ENCODE data around the gene KRT9. TPM values are rescaled to one million over a fixed set of nuclear protein-coding genes. Genes with fewer than 3 reads are reported as not detected.
A peak's percentile ranks its signal among the peaks of the same experiment; 100 is the strongest.
"Not testable (repeated sequence)": the region's sequence is repeated elsewhere in the genome, so short reads cannot be mapped to it uniquely, and the experiment has no call there.

Gene KRT9
- total and polyA plus RNA-seq, 3 experiments from 2014 or later: not detected

DNA sequence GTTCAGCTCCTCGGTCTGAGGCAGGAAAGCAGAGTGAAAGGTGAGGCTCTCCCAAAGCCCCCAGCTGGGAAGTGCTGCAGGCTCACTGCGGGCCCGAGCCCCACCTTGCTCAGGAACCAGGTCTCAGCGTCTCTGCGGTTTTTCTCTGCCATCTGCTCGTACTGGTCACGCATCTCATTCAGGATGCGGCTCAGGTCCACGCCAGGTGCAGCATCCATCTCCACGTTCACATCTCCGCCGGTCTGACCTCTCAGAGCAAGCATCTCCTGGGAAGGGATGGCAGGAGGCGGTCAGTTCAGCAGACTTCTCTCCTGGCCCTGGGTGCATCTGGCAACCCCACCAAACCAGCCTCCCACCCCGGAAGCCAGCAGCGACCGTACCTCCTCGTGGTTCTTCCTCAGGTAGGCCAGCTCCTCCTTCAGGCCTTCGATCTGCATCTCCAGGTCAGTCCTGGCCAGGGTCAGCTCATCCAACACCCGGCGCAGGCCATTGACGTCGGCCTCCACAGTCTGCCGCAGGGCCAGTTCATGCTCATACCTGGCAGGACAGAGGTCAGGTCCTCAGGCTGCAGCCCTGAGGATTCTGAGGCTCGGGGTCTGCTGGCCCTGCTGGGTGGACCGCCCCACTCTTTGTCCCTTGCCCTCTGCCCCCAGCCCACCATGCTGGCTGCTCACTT lies 39.2 kb upstream of the KRT9 start:
- H3K9me3 ChIP-seq (ENCODE audit: low read length): no peaks in the 10 kb centered on the region
- H3K36me3 ChIP-seq (ENCODE audit: insufficient read depth, low read length): no peaks in the 10 kb centered on the region
- H3K27me3 ChIP-seq (ENCODE audit: insufficient read depth, low read length, poor library complexity, severe bottlenecking): no peaks in the 10 kb centered on the region
- DNase-seq: no peak
- no peak overlapping the region for H3K27ac ChIP-seq (ENCODE audit: low read depth, low read length)
- Mint-ChIP-seq H3K4me3 (no peak overlapping the region), H3K36me3 (peaks cover 0 to 11% (median 0%) of the 10 kb centered on the region in 3 donors), H3K27ac (peak overlapping the region in 1 of 8 donors; percentile 51), H3K27me3 (peaks cover 12 to 34% of the 10 kb centered on the region in 2 donors), H3K9me3 (peaks cover 13 to 16% (median 14%) of the 10 kb centered on the region in 5 donors), H3K4me1 (no peaks in the 10 kb centered on the region)
- H3K4me3 ChIP-seq (ENCODE audit: low read length): no peak overlapping the region
- ChIA-PET CTCF (no interaction called here), POLR2A (no interaction called here)
- no peaks in the 10 kb centered on the region for H3K4me1 ChIP-seq (ENCODE audit: insufficient read depth, low read length)

DNA sequence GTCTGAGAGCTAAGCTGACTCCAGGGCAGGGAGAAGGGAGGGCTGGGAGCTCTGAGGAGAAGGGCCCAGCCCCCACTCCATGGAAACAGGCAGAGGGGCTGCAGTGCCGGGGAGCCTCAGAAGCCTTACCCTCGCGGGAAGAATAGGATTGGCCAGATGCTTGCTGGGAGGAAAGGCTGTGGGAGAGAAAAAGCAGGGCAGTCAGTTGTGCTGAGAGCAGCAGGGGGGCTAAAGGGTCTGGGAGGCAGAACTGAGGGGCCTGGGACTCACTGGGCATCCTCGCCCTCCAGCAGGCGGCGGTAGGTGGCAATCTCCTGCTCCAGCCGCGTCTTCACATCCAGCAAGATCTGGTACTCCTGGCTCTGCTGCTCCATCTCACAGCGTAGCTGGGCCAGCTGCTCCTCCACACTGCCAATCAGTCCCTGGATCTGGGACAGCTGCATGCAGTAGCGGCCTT lies 38.2 kb upstream of the KRT9 start:
- H3K4me1 Mint-ChIP-seq, POLR2A ChIA-PET: not testable (repeated sequence)

GRCh38 chr17:41606930-41607329 lies 35.1 kb upstream of the KRT9 start:
- Mint-ChIP-seq H3K27me3 (peaks cover 22 to 49% of the 10 kb centered on the region in 2 donors), H3K9me3 (peaks cover 13 to 24% (median 19%) of the 10 kb centered on the region in 5 donors), H3K36me3 (peaks cover 0 to 15% (median 0%) of the 10 kb centered on the region in 3 donors)
- H3K27me3 ChIP-seq (ENCODE audit: insufficient read depth, low read length, poor library complexity, severe bottlenecking); H3K36me3 ChIP-seq (ENCODE audit: insufficient read depth, low read length); POLR2A ChIA-PET; H3K9me3 ChIP-seq (ENCODE audit: low read length); H3K4me1 Mint-ChIP-seq; H3K4me3 Mint-ChIP-seq; H3K27ac ChIP-seq (ENCODE audit: low read depth, low read length); H3K4me3 ChIP-seq (ENCODE audit: low read length); H3K4me1 ChIP-seq (ENCODE audit: insufficient read depth, low read length); DNase-seq; H3K27ac Mint-ChIP-seq: not testable (repeated sequence)
- CTCF ChIA-PET: interaction anchor here (2.0 kb wide), 1 partner anchor 56 kb away, joined by 4 read pairs; no protein-coding TSS in a partner anchor

More for the DNA sequence above, 38.2 kb upstream of the KRT9 start:
- not testable (repeated sequence) for H3K27ac ChIP-seq (ENCODE audit: low read depth, low read length); DNase-seq; H3K27me3 ChIP-seq (ENCODE audit: insufficient read depth, low read length, poor library complexity, severe bottlenecking); H3K4me3 Mint-ChIP-seq; H3K4me1 ChIP-seq (ENCODE audit: insufficient read depth, low read length); H3K9me3 ChIP-seq (ENCODE audit: low read length); H3K4me3 ChIP-seq (ENCODE audit: low read length); H3K36me3 ChIP-seq (ENCODE audit: insufficient read depth, low read length)
- Mint-ChIP-seq H3K27me3 (peaks cover 17 to 31% of the 10 kb centered on the region in 2 donors), H3K9me3 (peaks cover 13 to 21% (median 17%) of the 10 kb centered on the region in 5 donors), H3K36me3 (peaks cover 0 to 15% (median 0%) of the 10 kb centered on the region in 3 donors), H3K27ac (peak overlapping the region in 1 of 8 donors; percentile 33)
- CTCF ChIA-PET: interaction anchor here (1.4 kb wide), 1 partner anchor 53 kb away, joined by 3 read pairs; no protein-coding TSS in a partner anchor

- DNase-seq: no peak
- Mint-ChIP-seq H3K27ac (no peak overlapping the region), H3K4me3 (no peak overlapping the region), H3K4me1 (no peaks in the 10 kb centered on the region), H3K27me3 (peaks cover 20 to 43% of the 10 kb centered on the region in 2 donors), H3K36me3 (peaks cover 0 to 15% (median 0%) of the 10 kb centered on the region in 3 donors), H3K9me3 (peaks cover 11 to 20% (median 17%) of the 10 kb centered on the region in 5 donors)
- Histone ChIP-seq H3K36me3 (ENCODE audit: insufficient read depth, low read length) (no peaks in the 10 kb centered on the region), H3K4me1 (ENCODE audit: insufficient read depth, low read length) (no peaks in the 10 kb centered on the region), H3K4me3 (ENCODE audit: low read length) (no peak overlapping the region), H3K27me3 (ENCODE audit: insufficient read depth, low read length, poor library complexity, severe bottlenecking) (no peaks in the 10 kb centered on the region), H3K27ac (ENCODE audit: low read depth, low read length) (no peak overlapping the region), H3K9me3 (ENCODE audit: low read length) (no peaks in the 10 kb centered on the region)
- ChIA-PET POLR2A (no interaction called here), CTCF (no interaction called here)
Measured at GRCh38 chr17:41602524-41602923, 30.7 kb upstream of the KRT9 start.

- Histone ChIP-seq H3K27me3 (ENCODE audit: insufficient read depth, low read length, poor library complexity, severe bottlenecking) (no peaks in the 10 kb centered on the region), H3K9me3 (ENCODE audit: low read length) (no peaks in the 10 kb centered on the region), H3K4me3 (ENCODE audit: low read length) (no peak overlapping the region), H3K36me3 (ENCODE audit: insufficient read depth, low read length) (no peaks in the 10 kb centered on the region), H3K4me1 (ENCODE audit: insufficient read depth, low read length) (no peaks in the 10 kb centered on the region), H3K27ac (ENCODE audit: low read depth, low read length) (no peak overlapping the region)
- peaks cover 0 to 3% (median 3%) of the 10 kb centered on the region in 5 donors for H3K9me3 Mint-ChIP-seq
- H3K36me3 Mint-ChIP-seq: no peaks in the 10 kb centered on the region
- no peak for DNase-seq
- H3K4me1 Mint-ChIP-seq: no peaks in the 10 kb centered on the region
- H3K27me3 Mint-ChIP-seq: peaks cover 8 to 25% of the 10 kb centered on the region in 2 donors
- H3K4me3 Mint-ChIP-seq: no peak overlapping the region
- H3K27ac Mint-ChIP-seq: no peak overlapping the region
- ChIA-PET POLR2A (no interaction called here), CTCF (no interaction called here)
Measured at GRCh38 chr17:41600318-41600717, 28.5 kb upstream of the KRT9 start.

DNA sequence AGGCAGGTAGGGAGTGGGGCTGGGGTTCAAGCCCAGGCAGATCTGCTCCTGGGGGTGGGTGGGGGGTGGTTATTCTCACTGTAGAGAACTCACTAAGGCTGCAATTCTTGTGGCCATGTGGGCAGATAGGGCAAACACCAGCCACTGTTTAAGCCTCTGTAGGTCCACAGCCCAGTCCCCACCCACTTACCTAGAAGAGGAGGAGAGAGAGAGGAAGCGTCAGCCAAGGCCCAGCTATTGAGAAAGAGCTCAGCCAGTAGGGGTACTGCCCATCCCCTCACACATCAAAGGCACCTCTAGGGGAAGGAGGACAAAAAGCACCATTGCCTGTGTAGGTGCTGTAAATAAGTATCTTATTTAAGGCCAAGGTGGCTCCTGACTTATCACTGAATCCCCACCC lies 27.8 kb upstream of the KRT9 start:
- ChIA-PET POLR2A (no interaction called here), CTCF (no interaction called here)
- H3K36me3 ChIP-seq (ENCODE audit: insufficient read depth, low read length): no peaks in the 10 kb centered on the region
- Mint-ChIP-seq H3K9me3 (peaks cover 0 to under 1% (median 0%) of the 10 kb centered on the region in 5 donors), H3K36me3 (no peaks in the 10 kb centered on the region), H3K4me3 (no peak overlapping the region), H3K27me3 (peaks cover 5 to 25% of the 10 kb centered on the region in 2 donors), H3K4me1 (no peaks in the 10 kb centered on the region), H3K27ac (no peak overlapping the region)
- H3K27me3 ChIP-seq (ENCODE audit: insufficient read depth, low read length, poor library complexity, severe bottlenecking): no peaks in the 10 kb centered on the region
- no peak overlapping the region for H3K4me3 ChIP-seq (ENCODE audit: low read length)
- H3K4me1 ChIP-seq (ENCODE audit: insufficient read depth, low read length): no peaks in the 10 kb centered on the region
- H3K27ac ChIP-seq (ENCODE audit: low read depth, low read length): no peak overlapping the region
- no peak for DNase-seq
- no peaks in the 10 kb centered on the region for H3K9me3 ChIP-seq (ENCODE audit: low read length)

DNA sequence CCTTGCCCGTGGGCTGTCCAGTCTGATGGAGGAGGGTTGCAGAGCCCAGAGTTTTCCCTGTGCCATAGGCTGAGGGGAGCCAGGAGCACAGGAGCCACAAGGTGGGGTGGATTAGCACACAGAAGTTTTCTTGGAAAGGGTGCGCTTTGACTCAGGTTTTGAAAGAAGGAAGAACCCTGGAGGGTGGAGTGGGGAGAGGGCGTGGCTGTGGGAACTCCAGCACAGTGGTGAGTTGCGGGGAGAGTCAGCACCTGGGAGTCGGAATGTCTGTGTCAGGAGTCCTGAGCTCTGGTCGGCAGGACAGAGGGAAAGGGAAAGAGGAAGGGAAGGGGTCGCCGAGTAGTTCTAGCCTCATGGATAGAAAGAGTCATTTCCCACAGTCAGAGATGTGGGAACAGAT lies 23.7 kb upstream of the KRT9 start:
- Histone ChIP-seq H3K27me3 (ENCODE audit: insufficient read depth, low read length, poor library complexity, severe bottlenecking) (no peaks in the 10 kb centered on the region), H3K27ac (ENCODE audit: low read depth, low read length) (no peak overlapping the region), H3K36me3 (ENCODE audit: insufficient read depth, low read length) (no peaks in the 10 kb centered on the region), H3K4me3 (ENCODE audit: low read length) (no peak overlapping the region), H3K4me1 (ENCODE audit: insufficient read depth, low read length) (no peaks in the 10 kb centered on the region), H3K9me3 (ENCODE audit: low read length) (no peaks in the 10 kb centered on the region)
- H3K27ac Mint-ChIP-seq: no peak overlapping the region
- H3K4me1 Mint-ChIP-seq: no peaks in the 10 kb centered on the region
- no peaks in the 10 kb centered on the region for H3K9me3 Mint-ChIP-seq
- ChIA-PET POLR2A (no interaction called here), CTCF (no interaction called here)
- H3K4me3 Mint-ChIP-seq: no peak overlapping the region
- H3K27me3 Mint-ChIP-seq: peaks cover 8 to 24% of the 10 kb centered on the region in 2 donors
- DNase-seq: no peak
- H3K36me3 Mint-ChIP-seq: no peaks in the 10 kb centered on the region

GRCh38 chr17:41594363-41594915 lies 22.6 kb upstream of the KRT9 start:
- Mint-ChIP-seq H3K27ac (no peak overlapping the region), H3K9me3 (no peaks in the 10 kb centered on the region), H3K4me3 (no peak overlapping the region), H3K36me3 (no peaks in the 10 kb centered on the region), H3K4me1 (no peaks in the 10 kb centered on the region), H3K27me3 (peaks cover 13 to 31% of the 10 kb centered on the region in 2 donors)
- H3K27me3 ChIP-seq (ENCODE audit: insufficient read depth, low read length, poor library complexity, severe bottlenecking): no peaks in the 10 kb centered on the region
- H3K9me3 ChIP-seq (ENCODE audit: low read length): no peaks in the 10 kb centered on the region
- no peak for DNase-seq
- CTCF ChIA-PET: no interaction called here
- H3K4me1 ChIP-seq (ENCODE audit: insufficient read depth, low read length): no peaks in the 10 kb centered on the region
- no peaks in the 10 kb centered on the region for H3K36me3 ChIP-seq (ENCODE audit: insufficient read depth, low read length)
- POLR2A ChIA-PET: no interaction called here
- no peak overlapping the region for H3K4me3 ChIP-seq (ENCODE audit: low read length)
- H3K27ac ChIP-seq (ENCODE audit: low read depth, low read length): no peak overlapping the region

Data from CD8-positive, alpha-beta memory T cell (primary cell).